Glomerular visceral epithelial cell (primary cell): ENCODE measurements around the gene KCNA3.

Experiments used
- DNase-seq: peaks from one replicate; pipeline ENCODE4 v3.0.0-alpha.2; 2016; ENCODE audit errors: extremely low spot score

Gene KCNA3

GRCh38 chr1:110638058-110638457, 36.7 kb downstream of the KCNA3 start:
- DNase-seq: no peak

GRCh38 chr1:110637475-110637874, 37.3 kb downstream of the KCNA3 start:
- DNase-seq: no peak

GRCh38 chr1:110636149-110636935, 38.4 kb downstream of the KCNA3 start:
- DNase-seq: no peak

GRCh38 chr1:110635434-110635833, 39.3 kb downstream of the KCNA3 start:
- no peak for DNase-seq

- DNase-seq: peak; percentile 56
Observed at GRCh38 chr1:110634455-110635311, 40.1 kb downstream of the KCNA3 start.

- no peak for DNase-seq
Observed at GRCh38 chr1:110634086-110634454, 40.7 kb downstream of the KCNA3 start.

- no peak for DNase-seq
Observed at GRCh38 chr1:110633646-110634030, 41.1 kb downstream of the KCNA3 start.

GRCh38 chr1:110631836-110632620, 42.7 kb downstream of the KCNA3 start:
- DNase-seq: no peak

GRCh38 chr1:110630839-110631663, 43.7 kb downstream of the KCNA3 start:
- peak; percentile 62 for DNase-seq

- DNase-seq: no peak
Observed at GRCh38 chr1:110628323-110629105, 46.2 kb downstream of the KCNA3 start.

- no peak for DNase-seq
Observed at GRCh38 chr1:110627764-110628163, 47.0 kb downstream of the KCNA3 start.

GRCh38 chr1:110626889-110627288, 47.9 kb downstream of the KCNA3 start:
- no peak for DNase-seq
